ENCODE measurements around the gene SLC66A1. TPM values are rescaled to one million over a fixed set of nuclear protein-coding genes. Genes with fewer than 3 reads are reported as not detected.

SLC66A1 gene
- total RNA-seq, 1 experiment from 2014 or later, result 24.0 TPM

GRCh38 chr1:19372602-19373001 lies 60.5 kb downstream of the SLC66A1 start:
- Mint-ChIP-seq H3K9me3 (ENCODE audit: unreplicated experiment) (no peaks in the 10 kb centered on the region), H3K4me3 (ENCODE audit: unreplicated experiment) (no peak overlapping the region), H3K27ac (ENCODE audit: unreplicated experiment) (no peak overlapping the region), H3K36me3 (ENCODE audit: insufficient read depth, unreplicated experiment) (peaks cover 35% of the 10 kb centered on the region), H3K4me1 (ENCODE audit: low read depth, unreplicated experiment) (no peaks in the 10 kb centered on the region), H3K27me3 (ENCODE audit: insufficient read depth, unreplicated experiment) (no peaks in the 10 kb centered on the region)
- no TSS peak for BruUV-seq (replicated peaks)
- ChIA-PET CTCF (no interaction called here), POLR2A (no interaction called here)
- Histone ChIP-seq H3K9me3 (no peaks in the 10 kb centered on the region), H3K27me3 (replicated peaks; ENCODE audit: control insufficient read depth, insufficient read depth, low read length) (no peaks in the 10 kb centered on the region), H3K4me3 (ENCODE audit: low read depth, low read length) (no peak overlapping the region), H3K4me1 (no peaks in the 10 kb centered on the region), H3K36me3 (ENCODE audit: control insufficient read depth, insufficient read depth, low read length) (no peaks in the 10 kb centered on the region; the same call in 1 of the 2 replicates)
- DNase-seq, result no peak
- TF ChIP-seq, protein P1, sequence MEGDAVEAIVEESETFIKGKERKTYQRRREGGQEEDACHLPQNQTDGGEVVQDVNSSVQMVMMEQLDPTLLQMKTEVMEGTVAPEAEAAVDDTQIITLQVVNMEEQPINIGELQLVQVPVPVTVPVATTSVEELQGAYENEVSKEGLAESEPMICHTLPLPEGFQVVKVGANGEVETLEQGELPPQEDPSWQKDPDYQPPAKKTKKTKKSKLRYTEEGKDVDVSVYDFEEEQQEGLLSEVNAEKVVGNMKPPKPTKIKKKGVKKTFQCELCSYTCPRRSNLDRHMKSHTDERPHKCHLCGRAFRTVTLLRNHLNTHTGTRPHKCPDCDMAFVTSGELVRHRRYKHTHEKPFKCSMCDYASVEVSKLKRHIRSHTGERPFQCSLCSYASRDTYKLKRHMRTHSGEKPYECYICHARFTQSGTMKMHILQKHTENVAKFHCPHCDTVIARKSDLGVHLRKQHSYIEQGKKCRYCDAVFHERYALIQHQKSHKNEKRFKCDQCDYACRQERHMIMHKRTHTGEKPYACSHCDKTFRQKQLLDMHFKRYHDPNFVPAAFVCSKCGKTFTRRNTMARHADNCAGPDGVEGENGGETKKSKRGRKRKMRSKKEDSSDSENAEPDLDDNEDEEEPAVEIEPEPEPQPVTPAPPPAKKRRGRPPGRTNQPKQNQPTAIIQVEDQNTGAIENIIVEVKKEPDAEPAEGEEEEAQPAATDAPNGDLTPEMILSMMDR (IDR thresholded peaks at IDR 0.05; ENCODE audit: insufficient read depth in 1 of 2, low read depth in 1 of 2, low read length in 1 of 2, severe bottlenecking in 1 of 2, unreplicated experiment in 1 of 2), result no peak
- intact Hi-C loops (cut with micrococcal nuclease; ENCODE audit: unreplicated experiment), result no loop called here

- no peaks in the 10 kb centered on the region; the same call in 1 of the 2 replicates for H3K36me3 ChIP-seq (ENCODE audit: control insufficient read depth, insufficient read depth, low read length)
- intact Hi-C loops (cut with micrococcal nuclease; ENCODE audit: unreplicated experiment), result no loop called here
- no TSS peak for BruUV-seq (replicated peaks)
- H3K4me3 ChIP-seq (ENCODE audit: low read depth, low read length), result no peak overlapping the region
- ChIA-PET CTCF (interaction anchor here (0.6 to 1.2 kb wide), 2 partner anchors 13 to 224 kb away, joined by 3 read pairs; a partner anchor contains a TSS), POLR2A (no interaction called here)
- Mint-ChIP-seq H3K36me3 (ENCODE audit: insufficient read depth, unreplicated experiment) (peaks cover 44% of the 10 kb centered on the region), H3K4me1 (ENCODE audit: low read depth, unreplicated experiment) (no peaks in the 10 kb centered on the region), H3K9me3 (ENCODE audit: unreplicated experiment) (no peaks in the 10 kb centered on the region), H3K4me3 (ENCODE audit: unreplicated experiment) (no peak overlapping the region), H3K27me3 (ENCODE audit: insufficient read depth, unreplicated experiment) (no peaks in the 10 kb centered on the region), H3K27ac (ENCODE audit: unreplicated experiment) (no peak overlapping the region)
- DNase-seq, result no peak
- TF ChIP-seq, protein P1 (IDR thresholded peaks at IDR 0.05; ENCODE audit: insufficient read depth in 1 of 2, low read depth in 1 of 2, low read length in 1 of 2, severe bottlenecking in 1 of 2, unreplicated experiment in 1 of 2), result no peak
- no peaks in the 10 kb centered on the region for H3K4me1 ChIP-seq
- no peaks in the 10 kb centered on the region for H3K9me3 ChIP-seq
- no peaks in the 10 kb centered on the region for H3K27me3 ChIP-seq (replicated peaks; ENCODE audit: control insufficient read depth, insufficient read depth, low read length)
These were observed 61.3 kb downstream of the SLC66A1 start for GRCh38 chr1:19373211-19374082.

DNA sequence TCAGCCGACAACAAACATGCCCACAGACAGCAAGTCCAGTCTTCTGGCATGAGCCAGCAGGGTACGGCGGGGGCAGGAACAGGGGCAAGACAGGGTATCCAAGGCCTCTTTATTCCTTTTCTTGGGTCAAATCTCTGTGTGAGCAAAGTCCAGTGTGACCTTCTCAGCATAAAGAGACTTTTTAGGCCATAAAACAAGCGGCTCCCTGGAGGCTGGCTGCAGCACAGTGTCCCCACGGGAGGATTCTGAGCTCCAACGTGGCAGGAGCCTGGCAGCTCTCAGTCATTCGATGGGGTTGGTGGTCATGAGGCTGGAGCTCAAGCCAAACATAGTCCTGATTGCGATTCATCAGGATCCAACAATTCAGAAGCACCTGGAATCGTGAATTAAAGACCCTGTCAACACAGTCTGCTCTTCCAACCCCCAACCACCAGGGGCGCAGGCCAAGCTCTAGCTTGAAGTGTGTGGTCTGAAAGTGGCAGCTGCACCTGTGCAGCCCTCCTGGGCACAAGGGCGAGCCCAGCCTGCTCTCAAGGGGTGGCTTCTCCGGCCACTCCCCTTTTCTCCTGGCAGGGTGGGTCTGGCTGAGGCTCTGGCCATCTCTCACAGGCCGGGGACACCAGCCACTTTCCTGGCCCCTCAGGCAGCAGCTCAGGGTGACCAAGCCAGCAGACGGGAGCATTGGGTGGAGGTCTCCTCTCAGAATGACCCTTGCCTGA lies 62.1 kb downstream of the SLC66A1 start:
- POLR2A ChIA-PET, result no interaction called here
- Histone ChIP-seq H3K4me3 (ENCODE audit: low read depth, low read length) (no peak overlapping the region), H3K4me1 (no peaks in the 10 kb centered on the region), H3K36me3 (ENCODE audit: control insufficient read depth, insufficient read depth, low read length) (no peaks in the 10 kb centered on the region; the same call in 1 of the 2 replicates), H3K27me3 (replicated peaks; ENCODE audit: control insufficient read depth, insufficient read depth, low read length) (no peaks in the 10 kb centered on the region), H3K9me3 (no peaks in the 10 kb centered on the region)
- no peak overlapping the region for H3K27ac Mint-ChIP-seq (ENCODE audit: unreplicated experiment)
- CTCF ChIA-PET, result interaction anchor here (0.5 to 1.5 kb wide), 4 partner anchors 12 to 277 kb away, joined by 3 to 8 read pairs (median 4); a partner anchor contains a TSS
- peaks cover 50% of the 10 kb centered on the region for H3K36me3 Mint-ChIP-seq (ENCODE audit: insufficient read depth, unreplicated experiment)
- H3K4me3 Mint-ChIP-seq (ENCODE audit: unreplicated experiment), result no peak overlapping the region
- TF ChIP-seq, protein P1 (IDR thresholded peaks at IDR 0.05; ENCODE audit: insufficient read depth in 1 of 2, low read depth in 1 of 2, low read length in 1 of 2, severe bottlenecking in 1 of 2, unreplicated experiment in 1 of 2), result peak; percentile 21 to 32
- H3K27me3 Mint-ChIP-seq (ENCODE audit: insufficient read depth, unreplicated experiment), result no peaks in the 10 kb centered on the region
- intact Hi-C loops (cut with micrococcal nuclease; ENCODE audit: unreplicated experiment), result no loop called here
- BruUV-seq (replicated peaks), result no TSS peak
- H3K4me1 Mint-ChIP-seq (ENCODE audit: low read depth, unreplicated experiment), result no peaks in the 10 kb centered on the region
- no peaks in the 10 kb centered on the region for H3K9me3 Mint-ChIP-seq (ENCODE audit: unreplicated experiment)
- no peak for DNase-seq
